Measurements from ENCODE around the gene CCL15.

DNA sequence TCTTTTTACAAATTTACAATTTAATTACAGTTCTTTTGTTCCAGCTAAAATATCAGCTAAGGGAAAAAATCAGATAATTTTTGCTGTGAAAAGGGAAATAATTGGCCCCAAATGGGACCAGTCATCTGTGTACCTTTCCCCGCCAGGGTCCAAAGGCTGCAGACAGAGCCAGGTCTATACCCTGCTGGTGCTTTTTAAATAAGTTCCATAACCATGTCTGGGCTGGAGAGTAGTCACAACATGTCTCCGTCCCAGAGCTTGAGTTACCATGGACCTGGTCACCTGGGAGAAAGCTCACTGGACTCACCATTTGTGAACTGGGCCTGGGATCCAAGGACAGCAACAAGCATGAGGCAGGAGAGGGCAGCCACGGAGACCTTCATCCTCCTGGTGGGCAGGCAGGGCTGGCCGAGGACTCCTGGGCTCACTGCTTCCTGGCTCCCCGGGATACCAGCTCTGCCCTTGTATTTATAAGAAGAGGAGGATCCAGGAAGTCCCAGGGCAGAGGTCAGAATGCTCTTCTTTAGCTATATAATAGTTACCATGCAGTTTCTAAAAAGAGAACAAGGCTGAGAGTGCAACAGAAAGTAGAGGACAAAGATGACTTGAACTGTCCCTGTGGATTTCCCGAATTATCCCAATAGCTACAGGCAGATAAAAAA, at the start of gene CCL15:
- TF ChIP-seq CBFB (CRISPR knock-in tag; IDR thresholded peaks at IDR 0.05; ENCODE audit: low read depth) (no peak), ZNF317 (CRISPR knock-in tag; IDR thresholded peaks at IDR 0.05; ENCODE audit: borderline replicate concordance, low read depth) (no peak), KAT7 (CRISPR knock-in tag; IDR thresholded peaks at IDR 0.05; ENCODE audit: borderline replicate concordance) (no peak), NR1H2 (CRISPR knock-in tag; IDR thresholded peaks at IDR 0.05) (no peak), ZNF232 (CRISPR knock-in tag; IDR thresholded peaks at IDR 0.05) (no peak), CREM (CRISPR knock-in tag; IDR thresholded peaks at IDR 0.05) (no peak), SOX15 (CRISPR knock-in tag; IDR thresholded peaks at IDR 0.05) (no peak), CREB1 (CRISPR knock-in tag; IDR thresholded peaks at IDR 0.05) (no peak), RELA (CRISPR knock-in tag; IDR thresholded peaks at IDR 0.05; ENCODE audit: borderline replicate concordance) (no peak)
- TF ChIP-seq, protein P1, sequence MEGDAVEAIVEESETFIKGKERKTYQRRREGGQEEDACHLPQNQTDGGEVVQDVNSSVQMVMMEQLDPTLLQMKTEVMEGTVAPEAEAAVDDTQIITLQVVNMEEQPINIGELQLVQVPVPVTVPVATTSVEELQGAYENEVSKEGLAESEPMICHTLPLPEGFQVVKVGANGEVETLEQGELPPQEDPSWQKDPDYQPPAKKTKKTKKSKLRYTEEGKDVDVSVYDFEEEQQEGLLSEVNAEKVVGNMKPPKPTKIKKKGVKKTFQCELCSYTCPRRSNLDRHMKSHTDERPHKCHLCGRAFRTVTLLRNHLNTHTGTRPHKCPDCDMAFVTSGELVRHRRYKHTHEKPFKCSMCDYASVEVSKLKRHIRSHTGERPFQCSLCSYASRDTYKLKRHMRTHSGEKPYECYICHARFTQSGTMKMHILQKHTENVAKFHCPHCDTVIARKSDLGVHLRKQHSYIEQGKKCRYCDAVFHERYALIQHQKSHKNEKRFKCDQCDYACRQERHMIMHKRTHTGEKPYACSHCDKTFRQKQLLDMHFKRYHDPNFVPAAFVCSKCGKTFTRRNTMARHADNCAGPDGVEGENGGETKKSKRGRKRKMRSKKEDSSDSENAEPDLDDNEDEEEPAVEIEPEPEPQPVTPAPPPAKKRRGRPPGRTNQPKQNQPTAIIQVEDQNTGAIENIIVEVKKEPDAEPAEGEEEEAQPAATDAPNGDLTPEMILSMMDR (IDR thresholded peaks at IDR 0.05), result no peak
- TF ChIP-seq, protein P2, sequence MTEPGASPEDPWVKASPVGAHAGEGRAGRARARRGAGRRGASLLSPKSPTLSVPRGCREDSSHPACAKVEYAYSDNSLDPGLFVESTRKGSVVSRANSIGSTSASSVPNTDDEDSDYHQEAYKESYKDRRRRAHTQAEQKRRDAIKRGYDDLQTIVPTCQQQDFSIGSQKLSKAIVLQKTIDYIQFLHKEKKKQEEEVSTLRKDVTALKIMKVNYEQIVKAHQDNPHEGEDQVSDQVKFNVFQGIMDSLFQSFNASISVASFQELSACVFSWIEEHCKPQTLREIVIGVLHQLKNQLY (CRISPR knock-in tag; IDR thresholded peaks at IDR 0.05), result no peak
- TF ChIP-seq, protein P3, sequence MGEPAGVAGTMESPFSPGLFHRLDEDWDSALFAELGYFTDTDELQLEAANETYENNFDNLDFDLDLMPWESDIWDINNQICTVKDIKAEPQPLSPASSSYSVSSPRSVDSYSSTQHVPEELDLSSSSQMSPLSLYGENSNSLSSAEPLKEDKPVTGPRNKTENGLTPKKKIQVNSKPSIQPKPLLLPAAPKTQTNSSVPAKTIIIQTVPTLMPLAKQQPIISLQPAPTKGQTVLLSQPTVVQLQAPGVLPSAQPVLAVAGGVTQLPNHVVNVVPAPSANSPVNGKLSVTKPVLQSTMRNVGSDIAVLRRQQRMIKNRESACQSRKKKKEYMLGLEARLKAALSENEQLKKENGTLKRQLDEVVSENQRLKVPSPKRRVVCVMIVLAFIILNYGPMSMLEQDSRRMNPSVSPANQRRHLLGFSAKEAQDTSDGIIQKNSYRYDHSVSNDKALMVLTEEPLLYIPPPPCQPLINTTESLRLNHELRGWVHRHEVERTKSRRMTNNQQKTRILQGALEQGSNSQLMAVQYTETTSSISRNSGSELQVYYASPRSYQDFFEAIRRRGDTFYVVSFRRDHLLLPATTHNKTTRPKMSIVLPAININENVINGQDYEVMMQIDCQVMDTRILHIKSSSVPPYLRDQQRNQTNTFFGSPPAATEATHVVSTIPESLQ (CRISPR knock-in tag; IDR thresholded peaks at IDR 0.05), result no peak
- TF ChIP-seq, protein P4, sequence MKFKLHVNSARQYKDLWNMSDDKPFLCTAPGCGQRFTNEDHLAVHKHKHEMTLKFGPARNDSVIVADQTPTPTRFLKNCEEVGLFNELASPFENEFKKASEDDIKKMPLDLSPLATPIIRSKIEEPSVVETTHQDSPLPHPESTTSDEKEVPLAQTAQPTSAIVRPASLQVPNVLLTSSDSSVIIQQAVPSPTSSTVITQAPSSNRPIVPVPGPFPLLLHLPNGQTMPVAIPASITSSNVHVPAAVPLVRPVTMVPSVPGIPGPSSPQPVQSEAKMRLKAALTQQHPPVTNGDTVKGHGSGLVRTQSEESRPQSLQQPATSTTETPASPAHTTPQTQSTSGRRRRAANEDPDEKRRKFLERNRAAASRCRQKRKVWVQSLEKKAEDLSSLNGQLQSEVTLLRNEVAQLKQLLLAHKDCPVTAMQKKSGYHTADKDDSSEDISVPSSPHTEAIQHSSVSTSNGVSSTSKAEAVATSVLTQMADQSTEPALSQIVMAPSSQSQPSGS (CRISPR knock-in tag; IDR thresholded peaks at IDR 0.05; ENCODE audit: borderline replicate concordance, low read depth), result no peak

Measured in WTC11 (cell line).